Activated naive CD4-positive, alpha-beta T cell treated with anti-CD3 and anti-CD28 coated beads, Interleukin-2, amount 10 ng/mL, durations not matched to agents 7 days and 5 days (primary cell): ENCODE measurements around the gene CENPC.
"Not testable (repeated sequence)": the region's sequence is repeated elsewhere in the genome, so short reads cannot be mapped to it uniquely, and the experiment has no call there.

Source experiments
- CTCF ChIA-PET: fragments of 350-600 bp; sonication (Branson Sonifier 250); formaldehyde crosslinking; loops from one replicate; lab custom pipeline; 2021; ENCODE audit warnings: antibody characterized with exemption; lab: Charles Lee
- DNase-seq: peaks from one replicate; pipeline ENCODE4 v3.0.0-alpha.2; 2020
- H3K27ac Mint-ChIP-seq: one replicate; pipeline ENCODE4 v1.8.0; 2021; ENCODE audit warnings: mild to moderate bottlenecking, moderate library complexity, mixed read lengths
- H3K27me3 Mint-ChIP-seq: one replicate; pipeline ENCODE4 v1.8.0; 2021; ENCODE audit warnings: mild to moderate bottlenecking, mixed read lengths
- H3K36me3 Mint-ChIP-seq: one replicate; pipeline ENCODE4 v1.8.0; 2021; ENCODE audit warnings: mixed read lengths
- H3K4me1 Mint-ChIP-seq: one replicate; pipeline ENCODE4 v1.8.0; 2021; ENCODE audit warnings: mixed read lengths
- H3K4me3 Mint-ChIP-seq: one replicate; pipeline ENCODE4 v1.8.0; 2021; ENCODE audit warnings: mild to moderate bottlenecking, moderate library complexity, mixed read lengths
- H3K9me3 Mint-ChIP-seq: one replicate; pipeline ENCODE4 v1.8.0; 2021; ENCODE audit warnings: mixed read lengths

The CENPC gene

GRCh38 chr4:67570537-67570936 is 25.2 kb upstream of the CENPC start:
- Mint-ChIP-seq H3K27me3 (no peaks in the 10 kb centered on the region), H3K4me1 (peaks cover 33% of the 10 kb centered on the region), H3K36me3 (peaks cover 15% of the 10 kb centered on the region), H3K27ac (no peak overlapping the region), H3K4me3 (no peak overlapping the region), H3K9me3 (no peaks in the 10 kb centered on the region)
- no peak for DNase-seq
- CTCF ChIA-PET: interaction anchor here (0.7 to 1.4 kb wide), 2 partner anchors 11 to 16 kb away, joined by 3 to 4 read pairs; no protein-coding TSS in a partner anchor

- no peak for DNase-seq
- Mint-ChIP-seq H3K36me3 (peaks cover 15% of the 10 kb centered on the region), H3K27me3 (no peaks in the 10 kb centered on the region), H3K9me3 (no peaks in the 10 kb centered on the region), H3K4me1 (peaks cover 21% of the 10 kb centered on the region), H3K4me3 (no peak overlapping the region), H3K27ac (no peak overlapping the region)
- CTCF ChIA-PET: interaction anchor here (1.4 kb wide), 1 partner anchor 14 kb away, joined by 4 read pairs; no protein-coding TSS in a partner anchor
Measured at GRCh38 chr4:67568820-67569219, 23.5 kb upstream of the CENPC start.

DNA sequence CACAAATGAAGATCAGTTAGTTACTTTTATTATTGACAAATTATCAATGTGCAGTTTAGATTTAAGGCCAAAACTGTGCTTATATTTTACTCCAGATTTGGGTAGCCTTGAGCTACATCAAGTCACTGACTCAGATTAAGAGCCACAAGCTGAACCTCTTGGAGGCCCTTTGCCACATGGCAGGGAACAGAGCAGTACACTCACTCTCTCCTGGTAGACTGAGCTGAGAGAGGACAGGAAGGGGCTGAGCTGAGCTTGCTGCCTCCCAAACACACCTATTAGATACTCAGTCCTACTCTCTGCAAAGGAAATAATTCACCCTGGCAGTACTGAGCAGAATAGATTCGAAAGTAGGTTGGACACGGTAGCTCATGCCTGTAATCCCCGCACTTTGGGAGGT is 21.0 kb upstream of the CENPC start:
- no peak for DNase-seq
- H3K4me3 Mint-ChIP-seq: no peak overlapping the region
- no peaks in the 10 kb centered on the region for H3K27me3 Mint-ChIP-seq
- peaks cover 4% of the 10 kb centered on the region for H3K4me1 Mint-ChIP-seq
- no peaks in the 10 kb centered on the region for H3K9me3 Mint-ChIP-seq
- peaks cover 9% of the 10 kb centered on the region for H3K36me3 Mint-ChIP-seq
- no peak overlapping the region for H3K27ac Mint-ChIP-seq
- CTCF ChIA-PET: no interaction called here

GRCh38 chr4:67565284-67565683 is 20.0 kb upstream of the CENPC start:
- CTCF ChIA-PET: no interaction called here
- no peak for DNase-seq

DNA sequence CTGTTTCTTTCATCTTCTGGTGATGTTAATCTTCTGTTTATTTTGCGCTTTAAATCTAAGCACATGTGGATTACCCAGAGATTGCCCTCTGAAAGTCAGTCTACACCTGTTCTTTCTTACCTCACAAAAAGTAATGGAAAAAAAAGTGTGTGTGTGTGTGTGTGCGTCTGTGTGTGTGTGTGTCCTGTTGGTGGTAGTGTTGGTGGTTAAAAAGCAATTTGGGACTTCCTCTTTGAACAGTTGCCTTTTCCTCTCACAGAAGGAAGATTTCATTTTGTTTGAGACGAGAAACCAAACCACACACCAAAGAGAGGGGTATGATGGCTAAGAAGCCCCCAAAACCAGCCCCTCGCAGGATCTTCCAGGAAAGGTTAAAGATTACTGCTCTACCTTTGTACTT is 13.2 kb upstream of the CENPC start, which contains the start of gene STAP1:
STAP1 (plus strand) TSS at position 235 of the 400 bp plus-strand sequence; CDS start at position 318, 83 bp downstream.
- Mint-ChIP-seq H3K27ac (peak within 1 kb of the TSS; percentile 72), H3K36me3 (peaks cover 7% of the 10 kb centered on the region), H3K9me3 (no peaks in the 10 kb centered on the region), H3K4me1 (peaks cover 31% of the 10 kb centered on the region), H3K27me3 (no peaks in the 10 kb centered on the region), H3K4me3 (peak within 1 kb of the TSS; percentile 86)
- CTCF ChIA-PET: interaction anchor here (1.2 to 1.4 kb wide), 2 partner anchors 12 to 203 kb away, joined by 3 to 5 read pairs; no protein-coding TSS in a partner anchor
- DNase-seq: peak; percentile 63

More at GRCh38 chr4:67565284-67565683, 20.0 kb upstream of the CENPC start:
- H3K4me3 Mint-ChIP-seq: no peak overlapping the region
- no peaks in the 10 kb centered on the region for H3K27me3 Mint-ChIP-seq
- peaks cover 11% of the 10 kb centered on the region for H3K36me3 Mint-ChIP-seq
- no peaks in the 10 kb centered on the region for H3K9me3 Mint-ChIP-seq
- H3K27ac Mint-ChIP-seq: no peak overlapping the region
- H3K4me1 Mint-ChIP-seq: peaks cover 6% of the 10 kb centered on the region

GRCh38 chr4:67556436-67556835 is 11.1 kb upstream of the CENPC start:
- Mint-ChIP-seq H3K27ac (no peak overlapping the region), H3K27me3 (no peaks in the 10 kb centered on the region), H3K4me3 (no peak overlapping the region), H3K4me1 (peaks cover 43% of the 10 kb centered on the region), H3K36me3 (peaks cover 3% of the 10 kb centered on the region), H3K9me3 (no peaks in the 10 kb centered on the region)
- DNase-seq: no peak
- CTCF ChIA-PET: no interaction called here

DNA sequence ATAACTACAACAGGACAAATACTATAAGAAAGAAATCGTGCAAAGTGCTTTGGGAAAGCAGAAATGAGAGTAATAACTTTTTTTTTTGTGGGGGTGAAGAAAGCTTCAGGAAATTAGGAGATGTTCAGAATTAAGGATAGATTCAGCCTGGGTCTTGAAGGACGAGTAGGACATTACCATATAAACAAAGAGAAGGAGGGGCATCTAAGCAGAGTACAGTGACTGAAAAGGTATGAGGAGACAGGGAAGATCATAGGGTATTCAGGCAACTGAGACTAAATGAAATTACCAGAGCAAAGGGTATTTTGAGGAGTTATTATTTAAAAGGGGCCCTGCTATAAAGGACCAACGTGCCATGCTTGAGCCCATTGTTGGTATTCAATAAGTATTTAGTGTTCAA is 10.1 kb upstream of the CENPC start:
- H3K9me3 Mint-ChIP-seq: no peaks in the 10 kb centered on the region
- no peak overlapping the region for H3K4me3 Mint-ChIP-seq
- DNase-seq: no peak
- CTCF ChIA-PET: interaction anchor here (1.4 kb wide), 1 partner anchor 14 kb away, joined by 4 read pairs; no protein-coding TSS in a partner anchor
- H3K36me3 Mint-ChIP-seq: no peaks in the 10 kb centered on the region
- H3K4me1 Mint-ChIP-seq: peaks cover 45% of the 10 kb centered on the region
- H3K27ac Mint-ChIP-seq: no peak overlapping the region
- H3K27me3 Mint-ChIP-seq: no peaks in the 10 kb centered on the region

- H3K27me3 Mint-ChIP-seq: no peaks in the 10 kb centered on the region
- H3K27ac Mint-ChIP-seq: no peak overlapping the region
- no peak overlapping the region for H3K4me3 Mint-ChIP-seq
- peaks cover 45% of the 10 kb centered on the region for H3K4me1 Mint-ChIP-seq
- CTCF ChIA-PET: interaction anchor here (1.2 to 1.4 kb wide), 2 partner anchors 16 to 355 kb away, joined by 4 read pairs; no protein-coding TSS in a partner anchor
- no peaks in the 10 kb centered on the region for H3K36me3 Mint-ChIP-seq
- DNase-seq: no peak
- H3K9me3 Mint-ChIP-seq: no peaks in the 10 kb centered on the region
Measured at GRCh38 chr4:67554096-67554495, 8.8 kb upstream of the CENPC start.

DNA sequence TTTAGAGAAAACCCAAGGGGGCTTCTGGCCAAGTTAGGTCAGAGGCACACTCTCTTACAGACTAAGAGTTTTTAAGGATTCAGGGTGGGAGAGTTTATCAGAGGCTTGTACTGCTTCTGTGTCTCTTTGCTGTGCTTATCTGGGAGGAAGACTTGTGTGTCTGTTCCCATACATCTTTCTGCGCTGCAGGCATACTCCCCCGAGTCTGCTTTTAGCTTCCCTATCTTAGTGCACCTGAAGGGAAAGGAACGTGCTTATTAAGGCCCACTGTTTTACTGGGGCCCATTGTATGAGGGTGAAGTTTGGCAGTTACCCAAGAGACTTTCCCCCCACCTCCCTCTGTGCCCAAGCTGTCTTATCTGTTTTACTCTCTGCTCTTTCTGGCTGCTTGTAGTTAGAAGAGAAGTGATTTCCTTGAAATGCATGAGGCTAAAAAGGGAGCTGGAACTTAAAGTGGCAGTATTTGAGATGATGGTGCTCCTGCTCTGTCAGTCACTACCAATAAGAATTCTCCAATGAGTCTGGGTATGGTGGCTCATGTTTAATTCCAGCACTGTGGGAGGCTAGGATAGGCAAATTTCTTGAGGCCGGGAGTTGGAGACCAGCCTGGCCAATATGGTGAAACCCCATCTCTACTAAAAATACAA is 7.0 kb upstream of the CENPC start:
- not testable (repeated sequence) for H3K27me3 Mint-ChIP-seq, DNase-seq, H3K36me3 Mint-ChIP-seq, H3K4me3 Mint-ChIP-seq, H3K9me3 Mint-ChIP-seq, H3K27ac Mint-ChIP-seq
- CTCF ChIA-PET: interaction anchor here (0.6 to 3.6 kb wide), 3 partner anchors 37 to 358 kb away, joined by 3 to 25 read pairs (median 3); no protein-coding TSS in a partner anchor
- H3K4me1 Mint-ChIP-seq: peaks cover 29% of the 10 kb centered on the region

DNA sequence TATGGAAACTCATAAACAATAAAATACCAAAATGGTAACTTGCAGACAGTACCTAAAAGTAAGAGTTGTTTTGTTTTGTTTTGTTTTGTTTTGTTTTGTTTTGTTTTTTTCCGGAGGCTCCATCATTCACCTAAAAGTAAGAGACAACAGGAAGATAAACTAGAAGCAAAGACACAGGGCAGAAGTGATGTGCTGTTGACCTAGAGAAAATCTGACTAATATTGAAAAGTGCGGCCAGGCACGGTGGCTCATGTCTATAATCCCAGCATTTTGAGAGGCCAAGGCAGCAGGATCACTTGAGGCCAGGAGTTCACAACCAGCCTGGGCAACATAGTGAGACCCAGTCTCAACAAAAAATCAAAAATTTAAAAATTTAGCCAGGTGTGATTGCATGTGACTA is 5.6 kb upstream of the CENPC start:
- no peak overlapping the region for H3K27ac Mint-ChIP-seq

DNA sequence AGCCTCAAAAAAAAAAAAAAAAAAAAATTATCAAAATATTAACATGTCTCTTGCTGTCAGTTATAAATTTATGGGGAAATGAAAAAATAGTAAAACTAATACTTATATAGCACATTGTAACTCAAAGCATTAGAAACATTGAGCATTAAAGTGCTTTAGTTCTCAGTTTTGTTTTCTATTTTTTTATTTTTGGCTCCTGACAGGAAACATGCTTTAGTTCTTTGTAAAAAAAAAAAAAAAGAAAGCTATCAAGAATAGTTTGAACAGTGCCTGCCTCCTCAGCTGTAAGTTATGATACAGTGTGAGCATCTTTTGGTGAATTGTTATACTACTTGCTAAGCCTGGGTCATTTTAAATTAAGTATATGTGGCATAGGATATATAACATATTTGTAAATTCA is 5.1 kb upstream of the CENPC start:
- no peak for DNase-seq
- Mint-ChIP-seq H3K9me3 (no peaks in the 10 kb centered on the region), H3K4me3 (no peak overlapping the region), H3K27me3 (no peaks in the 10 kb centered on the region), H3K4me1 (peaks cover 32% of the 10 kb centered on the region), H3K36me3 (peaks cover under 1% of the 10 kb centered on the region), H3K27ac (no peak overlapping the region)
- CTCF ChIA-PET: interaction anchor here (1.5 to 3.6 kb wide), 2 partner anchors 74 to 360 kb away, joined by 4 to 25 read pairs; no protein-coding TSS in a partner anchor

More for the DNA sequence above, 5.6 kb upstream of the CENPC start:
- H3K4me3 Mint-ChIP-seq: no peak overlapping the region
- no peaks in the 10 kb centered on the region for H3K9me3 Mint-ChIP-seq
- peaks cover 31% of the 10 kb centered on the region for H3K4me1 Mint-ChIP-seq
- CTCF ChIA-PET: interaction anchor here (1.5 to 3.6 kb wide), 2 partner anchors 73 to 359 kb away, joined by 4 to 25 read pairs; no protein-coding TSS in a partner anchor
- DNase-seq: no peak
- H3K36me3 Mint-ChIP-seq: no peaks in the 10 kb centered on the region
- H3K27me3 Mint-ChIP-seq: no peaks in the 10 kb centered on the region

DNA sequence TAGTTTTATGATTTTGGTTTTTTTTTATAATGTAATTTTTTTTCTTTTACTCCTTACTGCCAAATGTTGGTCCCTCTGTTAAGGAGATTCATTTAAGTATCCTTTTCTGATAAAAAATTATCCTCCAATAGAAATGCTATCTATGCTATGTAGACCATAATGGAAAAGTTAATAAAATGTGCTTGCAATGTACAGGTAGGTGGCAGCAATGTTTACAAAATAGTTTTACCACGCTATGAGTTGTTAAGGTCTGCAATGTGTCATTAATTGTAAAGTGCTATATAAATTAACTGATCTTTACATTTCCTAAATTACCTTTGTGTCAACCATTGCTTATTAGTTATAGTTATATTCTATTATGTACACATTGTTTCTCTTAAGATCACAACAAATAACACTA is 3.8 kb upstream of the CENPC start:
- Mint-ChIP-seq H3K27ac (no peak overlapping the region), H3K36me3 (peaks cover 8% of the 10 kb centered on the region), H3K4me3 (no peak overlapping the region), H3K4me1 (peaks cover 35% of the 10 kb centered on the region), H3K9me3 (no peaks in the 10 kb centered on the region), H3K27me3 (no peaks in the 10 kb centered on the region)
- no peak for DNase-seq
- CTCF ChIA-PET: interaction anchor here (0.8 to 3.6 kb wide), 2 partner anchors 198 to 361 kb away, joined by 4 to 25 read pairs; no protein-coding TSS in a partner anchor

- Mint-ChIP-seq H3K4me1 (peaks cover 47% of the 10 kb centered on the region), H3K9me3 (no peaks in the 10 kb centered on the region), H3K27ac (no peak overlapping the region), H3K4me3 (no peak overlapping the region), H3K36me3 (peaks cover 26% of the 10 kb centered on the region), H3K27me3 (no peaks in the 10 kb centered on the region)
- DNase-seq: no peak
- CTCF ChIA-PET: interaction anchor here (1.1 to 1.3 kb wide), 2 partner anchors 12 to 364 kb away, joined by 4 to 5 read pairs; partner anchors contain the start of gene STAP1
Measured at GRCh38 chr4:67546971-67547370, 1.7 kb upstream of the CENPC start.

GRCh38 chr4:67546004-67546356 is 677 bp upstream of the CENPC start:
- Mint-ChIP-seq H3K27me3 (no peaks in the 10 kb centered on the region), H3K9me3 (no peaks in the 10 kb centered on the region), H3K4me1 (peaks cover 50% of the 10 kb centered on the region), H3K36me3 (peaks cover 32% of the 10 kb centered on the region), H3K27ac (peak overlapping the region; percentile 96), H3K4me3 (peak overlapping the region; percentile 94)
- CTCF ChIA-PET: interaction anchor here (0.7 to 1.3 kb wide), 6 partner anchors 13 to 692 kb away, joined by 3 to 5 read pairs (median 3); partner anchors contain the start of gene STAP1
- DNase-seq: no peak
